OCI-LY3 (cell line): ENCODE results near the gene SLC45A2.

ENCODE experiments used
- CTCF ChIP-seq: fragments of 200-600, 300-600 bp; sonication (generic); IDR thresholded peaks from 2 replicates; pipeline ENCODE4 v1.5.1; 2014; ENCODE audit warnings: antibody characterized with exemption, low read length, low read depth
- EZH2phosphoT487 ChIP-seq: fragments of 200-600 bp; shearing (Covaris generic); IDR thresholded peaks from 2 replicates; pipeline ENCODE4 v1.6.1; 2018; ENCODE audit warnings: antibody characterized with exemption, mixed run types, low read depth

GRCh38 chr5:34016750-34017149, 32.3 kb upstream of the SLC45A2 start:
- TF ChIP-seq CTCF (no peak), EZH2phosphoT487 (no peak)
